Activated effector memory CD4-positive, alpha-beta T cell treated with anti-CD3 and anti-CD28 coated beads, Interleukin-2, amount 50 U/mL, for 16 hours (primary cell): ENCODE data around the gene CLASRP.
A peak's percentile ranks its signal among the peaks of the same experiment; 100 is the strongest.

ENCODE experiments used
- DNase-seq: peaks from one replicate; pipeline ENCODE4 v3.0.0-alpha.2; 2020

Gene CLASRP

DNA sequence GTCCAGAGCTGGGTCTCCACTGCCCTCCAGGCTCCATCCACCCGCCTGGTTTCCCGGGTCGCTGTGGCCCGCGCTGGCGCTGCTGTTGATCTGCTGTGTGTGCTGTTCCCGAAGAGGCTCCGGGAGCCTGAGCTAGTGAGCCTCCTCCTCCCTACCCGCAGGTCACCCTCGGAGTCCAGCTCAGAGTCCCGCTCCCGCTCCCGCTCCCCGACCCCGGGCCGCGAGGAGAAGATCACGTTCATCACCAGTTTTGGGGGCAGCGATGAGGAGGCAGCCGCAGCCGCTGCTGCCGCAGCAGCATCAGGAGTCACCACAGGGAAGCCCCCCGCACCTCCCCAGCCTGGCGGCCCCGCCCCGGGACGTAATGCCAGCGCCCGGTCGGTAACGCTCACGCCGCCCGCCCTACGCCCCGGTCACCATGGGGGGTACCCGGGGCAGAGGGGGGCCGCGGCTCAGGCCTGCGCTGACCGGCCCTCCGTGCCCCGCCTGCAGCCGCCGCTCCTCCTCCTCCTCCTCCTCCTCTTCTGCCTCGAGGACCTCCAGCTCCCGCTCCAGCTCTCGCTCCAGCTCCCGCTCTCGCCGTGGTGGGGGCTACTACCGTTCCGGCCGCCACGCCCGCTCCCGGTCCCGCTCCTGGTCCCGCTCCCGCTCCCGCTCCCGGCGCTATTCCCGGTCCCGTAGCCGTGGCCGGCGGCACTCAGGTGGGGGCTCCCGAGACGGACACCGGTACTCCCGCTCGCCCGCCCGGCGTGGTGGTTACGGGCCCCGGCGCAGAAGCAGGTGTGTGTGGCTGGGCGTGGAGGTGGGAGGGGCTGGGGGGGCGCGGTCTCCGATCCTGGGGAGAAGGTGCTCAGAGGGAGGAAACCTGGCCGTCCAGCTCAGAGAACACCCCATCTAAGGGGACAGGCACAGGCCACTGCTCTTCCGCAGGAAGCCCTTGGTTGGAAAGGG, 25.3 kb downstream of the CLASRP start:
- no peak for DNase-seq

DNA sequence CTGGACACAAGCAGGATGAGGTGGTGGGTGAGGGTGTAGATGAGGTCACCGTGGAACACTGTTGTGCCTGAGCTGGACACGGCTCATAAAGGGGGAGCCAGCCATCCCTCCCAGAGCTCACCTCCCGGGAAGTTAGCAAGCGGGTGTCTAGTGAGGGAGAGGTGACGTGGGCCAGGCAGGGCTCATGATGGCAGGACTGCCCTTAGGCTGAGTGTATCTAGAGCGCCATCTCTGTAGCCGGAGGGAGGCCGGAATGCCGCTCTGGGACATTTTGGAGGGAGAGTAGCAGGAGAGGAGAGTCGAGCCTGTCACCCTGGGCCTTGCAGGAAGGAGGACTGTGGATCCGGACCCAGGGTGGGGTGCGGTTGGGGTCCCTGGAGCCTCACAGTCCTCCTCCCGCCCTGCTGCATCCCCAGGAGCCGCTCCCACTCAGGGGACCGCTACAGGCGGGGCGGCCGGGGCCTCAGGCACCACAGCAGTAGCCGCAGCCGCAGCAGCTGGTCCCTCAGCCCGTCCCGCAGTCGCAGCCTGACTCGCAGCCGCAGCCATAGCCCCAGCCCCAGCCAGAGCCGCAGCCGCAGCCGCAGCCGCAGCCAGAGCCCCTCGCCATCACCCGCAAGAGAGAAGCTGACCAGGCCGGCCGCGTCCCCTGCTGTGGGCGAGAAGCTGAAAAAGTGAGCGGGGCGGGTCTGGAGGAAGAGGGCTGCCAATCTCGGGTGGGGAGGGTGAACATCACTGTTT, 28.2 kb downstream of the CLASRP start:
- no peak for DNase-seq

DNA sequence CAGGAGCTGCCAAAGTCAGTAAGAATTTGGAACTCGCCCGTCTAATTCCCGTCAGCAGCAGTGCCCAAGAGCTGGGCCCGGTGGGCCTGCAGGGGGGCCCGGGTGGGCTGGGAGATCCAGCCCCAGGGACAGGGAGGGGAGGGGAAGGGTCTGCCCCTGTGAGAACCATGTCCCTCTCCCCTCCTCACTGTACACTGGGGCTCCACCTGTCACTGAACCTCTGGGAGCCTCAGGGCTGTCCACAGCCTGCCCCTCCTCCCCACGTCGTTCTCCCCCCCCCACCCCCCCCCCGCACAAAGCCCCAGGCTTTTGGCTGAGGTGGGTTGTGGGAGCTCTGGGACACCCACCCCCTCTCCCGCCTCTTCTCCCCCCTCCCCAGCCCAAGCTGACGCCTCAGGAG, 29.2 kb downstream of the CLASRP start:
- DNase-seq = no peak

DNA sequence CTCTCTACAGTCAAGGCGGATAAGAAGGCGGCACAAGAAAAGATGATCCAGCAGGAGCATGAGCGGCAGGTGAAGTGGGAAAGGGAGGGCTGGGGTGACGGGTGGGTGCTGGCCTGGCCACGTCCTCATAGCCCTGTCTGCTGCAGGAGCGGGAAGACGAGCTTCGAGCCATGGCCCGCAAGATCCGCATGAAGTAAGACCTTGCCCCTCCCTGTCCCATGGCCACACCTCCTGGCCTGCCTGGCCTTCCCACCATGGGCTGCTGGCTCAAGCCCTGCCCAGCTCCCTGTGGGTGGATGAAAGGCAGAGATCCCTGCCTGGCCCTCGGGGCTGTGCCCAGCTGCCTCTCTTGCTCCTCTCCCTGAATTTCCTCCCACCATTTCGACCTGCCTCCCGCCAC, 30.2 kb downstream of the CLASRP start:
- DNase-seq = no peak

DNA sequence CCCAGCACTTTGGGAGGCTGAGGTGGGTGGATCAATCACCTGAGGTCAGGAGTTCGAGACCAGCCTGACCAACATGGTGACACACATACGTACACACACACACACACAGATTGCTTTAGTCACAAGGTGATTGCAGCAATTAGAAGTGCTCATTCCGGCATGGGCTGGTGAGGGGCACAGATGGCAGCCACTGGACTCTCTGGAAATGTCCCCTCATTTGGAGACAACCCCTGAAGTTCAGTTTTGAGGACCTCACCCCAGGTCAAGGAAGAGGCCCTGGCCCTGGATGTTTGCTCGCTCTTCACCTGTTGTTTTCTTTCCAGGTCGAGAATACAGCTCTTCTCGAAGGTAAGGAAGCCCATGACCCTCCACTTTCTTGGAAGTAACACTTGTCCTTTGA, 31.4 kb downstream of the CLASRP start:
- DNase-seq = no peak

DNA sequence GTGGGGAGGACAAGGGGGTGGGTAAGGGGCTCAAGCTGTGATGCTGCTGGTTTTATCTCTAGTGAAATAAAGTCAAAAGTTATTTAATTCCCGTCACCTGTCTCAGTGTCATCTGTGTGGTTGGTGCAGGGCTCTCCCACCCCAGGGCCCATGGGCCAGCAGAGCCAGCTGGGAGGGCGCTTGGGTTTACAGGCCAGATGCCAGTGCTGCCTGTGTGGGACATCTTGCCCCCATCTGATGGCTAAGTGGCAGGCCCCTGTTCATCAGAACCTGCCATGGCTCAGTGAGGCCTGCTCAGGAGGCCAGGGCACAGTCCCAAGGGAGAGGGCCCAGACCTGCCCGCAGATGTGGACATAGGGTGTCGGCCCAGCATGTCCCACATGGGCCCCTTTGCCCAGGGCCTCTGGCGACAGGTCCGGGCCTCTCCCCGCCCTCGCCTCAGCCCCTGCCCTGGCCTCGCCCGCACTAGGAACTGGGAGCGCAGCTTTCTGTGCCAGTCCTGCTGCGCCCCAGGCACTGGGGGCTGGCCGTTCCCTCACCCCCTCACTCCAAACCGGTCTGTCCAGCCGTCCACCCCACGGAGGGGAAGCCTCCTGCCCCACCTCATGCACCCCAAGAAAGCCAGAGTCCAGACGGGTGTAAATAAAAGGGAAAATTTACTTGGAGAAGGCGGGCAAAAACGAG, 32.2 kb downstream of the CLASRP start:
- no peak for DNase-seq

DNA sequence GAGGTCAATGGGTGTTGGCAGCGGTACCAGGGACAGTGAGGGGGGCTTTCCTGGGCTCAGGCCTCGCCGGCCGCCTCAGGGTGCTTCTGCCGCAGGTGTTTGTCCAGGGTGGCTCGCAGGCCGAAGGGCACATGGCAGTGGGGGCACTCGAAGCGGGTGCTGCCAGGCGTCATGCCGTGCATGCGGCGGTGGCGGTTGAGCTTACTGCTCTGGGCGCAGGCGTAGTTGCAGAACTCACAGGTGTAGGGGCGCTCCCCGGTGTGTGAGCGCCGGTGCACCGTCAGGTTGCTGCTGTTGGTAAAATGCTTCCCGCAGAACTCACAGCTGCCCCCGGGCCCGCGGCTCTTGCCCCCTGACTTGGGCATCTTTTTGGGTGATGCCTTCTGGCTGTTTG, 32.7 kb downstream of the CLASRP start:
- no peak for DNase-seq

DNA sequence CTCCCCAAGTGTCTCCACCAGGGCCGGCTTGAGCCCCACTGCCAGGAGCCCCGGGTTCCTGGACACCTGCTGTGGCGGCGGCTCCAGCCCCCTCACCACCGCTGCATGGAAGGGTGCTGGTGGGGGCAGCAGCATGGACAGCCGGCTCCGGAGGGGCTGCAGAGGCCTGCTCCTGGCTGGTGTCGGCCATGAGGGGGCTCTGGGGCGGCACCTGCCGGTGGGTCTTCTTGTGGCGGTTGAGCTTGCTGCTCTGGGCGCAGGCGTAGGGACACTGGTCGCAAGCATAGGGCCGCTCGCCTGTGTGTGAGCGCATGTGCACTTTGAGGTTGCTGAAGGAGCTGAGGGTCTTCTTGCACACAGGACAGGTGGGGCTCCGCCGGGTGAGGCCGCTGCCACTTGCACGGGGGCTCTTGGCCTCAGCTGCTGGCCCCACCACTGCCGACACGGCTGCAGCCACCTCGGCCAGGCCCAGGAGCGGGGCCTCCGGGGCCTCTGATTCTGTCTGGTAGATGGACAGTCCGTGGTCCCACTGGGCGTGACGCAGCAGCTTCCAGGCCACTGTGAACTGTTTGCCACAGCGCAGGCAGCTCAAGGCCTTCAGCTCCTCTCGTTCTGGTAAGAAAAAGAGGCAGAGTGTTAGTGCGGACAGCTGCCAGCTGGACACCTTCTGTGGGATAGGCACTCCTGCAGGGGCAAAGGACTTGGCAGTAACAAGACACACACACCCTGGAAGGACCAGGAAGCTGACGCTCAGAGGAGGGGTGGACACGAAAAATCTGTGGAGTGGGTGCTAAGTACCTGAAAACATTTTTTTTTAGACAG, 33.3 kb downstream of the CLASRP start:
- DNase-seq = no peak

DNA sequence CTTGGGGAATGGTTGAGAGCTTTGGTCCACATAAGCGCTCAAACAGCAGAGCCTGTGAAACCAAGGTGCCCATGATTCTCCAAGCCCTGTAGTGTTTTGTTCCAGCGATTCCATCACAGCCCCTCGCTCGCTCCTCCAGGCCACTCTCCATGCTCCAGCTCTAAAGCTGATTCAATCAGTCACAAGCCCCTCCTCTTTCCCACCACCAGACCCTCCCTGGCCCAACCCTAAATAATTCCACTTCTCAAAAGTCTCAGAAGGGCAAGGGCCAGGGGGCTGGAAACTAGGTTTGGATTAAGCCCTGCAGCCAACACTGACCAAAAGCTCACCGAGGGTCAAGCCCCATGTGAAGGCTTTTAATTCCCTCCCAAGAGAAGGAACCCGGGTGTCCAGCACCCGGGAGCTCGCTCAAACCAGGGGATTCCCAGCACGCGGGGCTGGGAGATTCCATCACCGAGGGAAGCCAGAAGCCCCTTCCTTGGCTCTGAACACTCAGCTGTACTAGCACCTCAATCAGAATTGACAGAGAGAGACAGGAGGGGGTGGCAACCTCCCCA, 36.0 kb downstream of the CLASRP start:
- DNase-seq = no peak

DNA sequence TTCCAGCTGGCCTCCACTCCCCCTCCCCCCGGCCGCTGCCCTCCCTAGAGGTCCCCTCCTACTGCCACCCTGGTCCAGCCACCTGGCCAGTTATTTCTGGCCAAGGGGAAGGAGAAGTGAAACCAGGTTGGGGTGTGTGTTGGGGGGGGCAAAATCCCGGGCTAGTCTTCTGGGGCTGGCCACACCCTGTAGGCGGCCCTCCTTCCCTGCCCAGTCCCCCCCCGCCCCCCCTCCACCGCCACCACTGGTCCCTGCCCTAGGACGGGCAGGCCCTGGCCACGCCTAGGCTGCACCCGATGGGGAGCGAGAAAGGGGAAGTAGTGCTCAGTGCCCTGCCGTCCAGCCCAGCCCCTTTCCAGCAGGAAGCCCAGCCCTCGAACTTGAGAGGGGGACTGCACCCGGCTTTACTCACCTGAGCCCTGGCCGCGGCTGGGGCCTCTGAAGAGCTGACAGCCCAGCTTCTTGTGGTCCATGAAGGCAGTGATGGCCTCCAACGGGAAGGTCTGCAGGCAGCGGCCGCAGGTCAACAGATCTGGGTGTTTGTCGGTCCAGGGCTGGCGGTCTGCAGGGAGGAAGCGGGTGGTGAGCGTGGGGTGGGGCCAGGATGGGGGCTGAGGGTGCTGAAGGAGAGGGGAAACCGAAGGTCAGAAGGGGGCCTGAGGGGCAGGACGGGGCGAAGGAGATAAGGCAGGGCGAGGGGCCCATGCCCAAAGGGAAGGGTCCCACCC, 36.6 kb downstream of the CLASRP start:
- peak; percentile 76 for DNase-seq

DNA sequence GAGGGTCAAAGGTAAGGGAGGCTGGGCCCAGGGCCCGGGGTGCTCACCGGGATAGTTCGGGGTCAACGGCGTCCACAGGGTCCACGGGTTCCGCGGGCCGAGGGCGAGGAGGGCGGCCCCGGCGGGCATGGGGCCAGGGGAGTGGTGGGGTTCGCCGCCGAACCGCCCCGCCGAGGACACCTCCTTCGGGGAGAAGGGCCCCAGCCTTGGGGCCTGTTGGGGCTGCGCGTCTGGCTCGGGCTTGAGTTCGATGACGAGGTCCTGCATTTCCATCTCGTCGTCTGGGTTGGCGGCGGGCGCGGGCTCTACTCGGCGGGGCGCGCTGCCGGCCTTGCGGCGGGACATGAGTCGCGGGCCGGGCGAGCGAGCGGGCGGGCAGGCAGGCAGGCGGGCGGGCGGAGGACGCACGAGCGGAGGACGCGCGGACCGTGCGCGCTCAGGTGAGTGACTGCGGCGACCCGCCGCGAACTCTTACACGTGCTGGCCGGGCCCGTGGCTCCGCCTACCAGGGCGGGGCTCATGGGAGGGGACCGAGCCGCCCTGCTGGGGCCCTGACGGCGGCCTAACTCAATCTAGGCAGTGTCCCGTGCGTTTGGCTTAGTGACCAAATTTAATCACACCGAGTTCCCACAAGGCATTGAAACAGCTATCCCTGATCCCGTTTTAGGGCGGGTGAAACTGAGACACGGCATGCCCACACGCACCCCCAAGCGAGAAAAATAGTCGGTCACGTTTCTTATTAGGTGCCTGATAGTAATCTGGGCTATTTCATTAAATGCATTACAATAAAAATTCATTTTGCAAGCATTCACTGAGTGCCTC, 37.4 kb downstream of the CLASRP start, which contains the start of gene ZNF296:
TSS of gene ZNF296 (minus strand) at position 450 of the 822 bp plus-strand sequence. CDS start at position 345, 105 bp downstream.
- DNase-seq = peak; percentile 93

DNA sequence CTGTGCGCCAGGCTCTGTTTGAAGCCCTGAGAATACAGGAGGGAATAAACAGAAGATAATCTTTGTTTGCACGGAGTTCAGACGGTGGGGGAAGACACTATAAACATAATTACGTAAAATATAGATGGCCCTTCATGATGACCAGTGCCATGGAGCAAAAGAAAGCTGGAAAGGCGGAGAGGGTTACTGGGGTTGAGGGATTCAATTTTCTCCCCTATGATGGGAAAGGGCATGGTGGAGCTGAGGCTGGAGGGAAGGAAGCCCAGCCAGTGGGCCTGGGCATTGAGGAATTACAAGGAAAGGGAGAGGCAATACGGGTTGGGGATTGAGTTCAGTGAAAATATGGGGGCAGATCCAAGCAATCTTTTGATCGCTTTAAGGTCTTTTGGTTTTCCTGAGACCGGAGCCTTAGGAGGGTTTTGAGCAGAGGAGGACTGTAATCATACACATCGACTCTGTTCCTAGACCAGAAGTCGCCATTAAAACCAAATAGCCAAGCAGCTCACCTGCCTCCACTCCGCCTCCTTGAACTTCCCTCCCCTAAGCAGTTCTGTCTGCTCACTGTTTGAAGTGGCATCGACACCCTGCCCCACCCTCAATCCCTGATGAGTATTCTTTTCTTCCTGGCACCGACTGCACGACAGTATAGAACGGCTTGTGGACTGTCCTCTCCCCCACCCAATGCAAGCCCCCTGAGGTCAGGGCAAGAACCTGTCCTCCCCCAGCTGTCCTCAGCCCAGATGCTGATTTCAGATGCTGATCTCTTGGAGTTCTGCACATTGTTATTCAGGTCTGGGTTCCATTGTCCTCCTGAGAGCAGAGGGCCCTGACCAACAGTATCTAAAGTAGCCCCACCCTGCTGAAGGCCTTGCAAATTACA, 38.2 kb downstream of the CLASRP start:
- DNase-seq = no peak

DNA sequence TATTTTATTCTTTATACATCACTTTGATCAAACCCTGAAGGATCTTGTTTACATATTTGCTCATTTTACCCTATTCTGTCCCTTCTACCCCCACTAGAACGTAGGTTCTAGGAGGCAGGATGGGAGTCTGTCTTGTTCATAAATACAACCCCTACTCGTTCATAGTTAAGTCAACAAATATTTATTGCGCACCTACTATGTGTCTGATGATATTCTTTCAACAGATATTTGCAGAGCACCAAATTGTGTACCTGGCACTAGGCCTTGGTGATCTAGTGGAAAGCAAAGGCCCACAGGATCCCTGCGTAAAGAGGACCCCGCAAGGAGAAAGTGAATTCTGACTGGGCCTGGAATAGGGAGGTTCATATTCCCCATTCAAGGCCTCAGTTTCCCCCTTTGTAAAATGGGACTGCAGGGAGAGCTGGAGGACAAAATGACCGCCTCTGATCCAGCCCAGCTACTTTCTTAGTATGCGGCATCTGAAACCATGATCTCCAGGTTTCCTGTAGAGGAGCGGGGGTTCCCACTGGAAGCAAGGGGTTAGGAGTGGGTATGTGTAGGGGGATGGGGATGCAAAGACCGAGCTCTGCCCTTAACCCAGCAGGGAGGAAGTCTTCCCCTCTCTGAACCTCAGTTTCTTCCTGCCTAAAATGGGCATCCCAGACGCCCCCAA, 39.7 kb downstream of the CLASRP start:
- DNase-seq = no peak

DNA sequence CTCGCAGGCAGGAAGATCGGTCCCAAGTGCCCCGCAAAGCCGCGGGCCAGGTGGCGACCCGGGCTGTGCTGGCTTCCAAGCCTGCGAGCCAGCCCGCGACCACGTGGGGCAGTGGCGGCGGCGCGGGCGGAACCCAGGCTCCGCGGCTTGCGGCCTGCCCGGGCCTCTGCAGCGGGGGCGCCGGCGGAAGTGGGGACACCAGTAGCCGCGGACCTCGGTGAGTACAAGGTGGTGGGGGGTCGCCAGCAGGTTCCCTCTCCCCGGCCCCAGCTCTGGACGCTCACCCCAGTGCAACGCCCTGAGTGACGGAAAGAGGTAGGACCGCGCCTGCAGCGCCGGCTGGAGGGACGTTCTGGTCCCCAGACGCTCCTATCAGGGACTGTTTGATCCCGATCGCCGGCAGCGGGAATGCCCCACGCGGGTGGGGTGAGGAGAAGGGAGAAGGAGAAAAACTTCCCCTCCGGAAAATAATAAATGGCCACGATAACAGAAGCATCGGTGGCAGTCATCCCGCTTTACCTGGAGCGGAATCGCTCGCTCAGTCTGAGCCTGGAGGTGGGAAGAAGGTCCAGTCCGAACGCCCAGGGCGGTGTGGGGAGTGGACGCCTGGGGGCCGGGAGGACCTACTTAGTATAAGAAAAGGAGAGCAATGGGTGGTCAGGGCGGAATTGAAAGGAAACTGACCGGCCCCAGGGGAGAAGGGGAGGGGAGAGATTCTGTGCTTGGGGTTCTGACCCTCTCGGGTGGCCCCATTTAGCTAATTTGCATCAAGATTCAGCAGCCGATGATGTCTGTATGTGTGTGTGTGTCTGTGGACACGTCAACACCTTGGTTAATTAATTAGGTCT, 40.4 kb downstream of the CLASRP start, which contains the start of gene GEMIN7:
TSS of gene GEMIN7 (plus strand) at position 198 of the 848 bp plus-strand sequence. CDS start 10,855 bp downstream, outside the sequence.
- DNase-seq = peak; percentile 93

DNA sequence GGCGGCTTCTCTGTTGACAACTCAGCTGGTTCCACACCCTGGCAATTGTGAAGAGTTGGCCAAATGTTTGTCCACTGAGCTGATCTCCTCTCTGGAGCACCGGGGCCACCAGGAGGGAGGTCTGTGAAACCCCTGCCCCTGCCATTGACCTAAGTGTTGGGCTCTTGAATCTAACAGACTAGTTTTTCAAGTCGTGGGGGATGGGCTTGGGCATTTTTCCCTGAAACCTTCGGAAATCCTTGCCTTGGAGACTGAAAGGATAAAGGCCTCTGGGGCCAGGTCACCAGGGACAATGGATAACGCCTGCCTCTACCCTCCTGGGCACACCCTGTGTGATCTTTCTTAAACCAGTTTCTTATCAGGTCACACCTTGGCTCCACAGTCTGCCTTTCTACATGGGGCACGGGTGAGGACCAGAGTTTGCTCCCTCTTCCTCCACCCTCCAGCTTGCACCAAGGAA, 41.1 kb downstream of the CLASRP start:
- no peak for DNase-seq

DNA sequence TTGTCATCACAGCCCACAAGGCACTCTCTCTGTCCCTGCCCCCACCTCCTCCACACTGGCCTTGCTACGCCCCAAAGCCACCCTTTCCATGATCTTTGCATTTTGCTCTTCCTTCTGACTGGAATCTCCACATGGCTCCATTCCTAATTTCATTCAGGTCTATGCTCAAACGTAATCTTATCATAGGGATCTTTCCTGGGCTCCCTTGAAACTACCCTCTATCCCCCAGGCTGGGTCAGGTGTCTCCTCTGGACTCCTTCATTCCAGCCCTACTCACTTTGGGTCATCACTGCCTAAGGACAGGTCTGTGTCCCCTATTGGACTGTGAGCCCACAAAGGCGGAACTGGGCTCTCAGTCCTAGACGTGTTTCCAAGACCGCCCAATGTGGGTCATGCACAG, 43.3 kb downstream of the CLASRP start:
- no peak for DNase-seq

DNA sequence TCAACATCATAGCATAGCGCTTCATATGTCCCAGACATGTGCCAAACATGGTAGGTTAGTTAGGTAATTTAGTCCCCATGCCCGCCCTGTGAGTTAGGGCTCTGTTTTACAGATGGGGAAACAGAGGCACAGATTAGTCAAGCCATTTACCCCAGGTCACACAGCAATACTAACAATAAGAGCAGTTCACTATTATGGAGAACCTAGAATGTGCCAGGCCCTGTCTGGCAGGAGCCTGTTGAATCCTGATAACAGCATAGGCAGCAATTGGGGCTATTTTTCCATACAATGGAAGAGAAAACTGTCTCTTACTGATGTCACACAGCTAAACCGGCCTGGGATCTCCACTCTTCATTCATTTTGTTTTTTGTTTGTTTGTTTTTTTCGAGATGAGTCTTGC, 47.6 kb downstream of the CLASRP start:
- no peak for DNase-seq

DNA sequence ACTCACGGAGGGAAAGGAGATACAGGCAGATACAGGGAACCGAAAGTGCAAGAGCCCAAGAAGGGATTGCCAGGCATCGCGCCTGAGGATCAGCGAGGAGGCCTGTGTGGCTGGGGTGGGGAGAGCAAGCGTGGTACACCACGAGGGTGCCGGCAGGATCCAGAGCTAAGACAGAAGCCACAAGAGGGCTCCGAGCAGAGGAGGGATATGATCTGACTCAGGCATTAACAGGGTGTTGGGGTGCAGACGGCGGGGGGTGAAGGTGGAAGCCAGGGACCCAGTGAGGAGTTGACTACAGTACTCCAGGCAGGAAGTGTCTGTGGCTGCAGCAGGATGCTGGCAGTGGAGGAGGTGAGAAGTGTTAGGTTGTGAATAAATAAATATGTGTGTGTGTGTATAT, 48.7 kb downstream of the CLASRP start:
- DNase-seq = peak; percentile 74
